Mesenteric fat pad (tissue), 1 donor: ENCODE results near the gene RPE. TPM values are rescaled to one million over a fixed set of nuclear protein-coding genes. Genes with fewer than 3 reads are reported as not detected.

Experiments
- DNase-seq: peaks from one replicate; pipeline ENCODE4 v3.0.0-alpha.2; 2020; ENCODE audit warnings: low spot score
- long read RNA-seq: library from polyadenylated mRNA; unstranded; transcript quantifications from one replicate; pipeline ENCODE4 v2.0.0, GENCODE V29; 2020
- total RNA-seq: library from RNA; stranded (reverse); fragmentation: NEBNext Ultra II Directional; extraction: Animal tissue kit (Norgen Biotek cat#: 25700); gene quantifications from one replicate; pipeline ENCODE4 v1.2.1, GENCODE V29; 2021
- donor health status: DM: yes; HTN: yes; CAD: no.

RPE gene
- total RNA-seq, result 43.8 TPM
- long read RNA-seq, transcript RPE-202 (6 exons, 2,569 nt), result major isoform, 48 of 67 reads
- long read RNA-seq, partial matches to known transcripts, result 0 of 67 reads
- long read RNA-seq, other reads (novel, unspliced or antisense), result 9 of 67 reads

DNA sequence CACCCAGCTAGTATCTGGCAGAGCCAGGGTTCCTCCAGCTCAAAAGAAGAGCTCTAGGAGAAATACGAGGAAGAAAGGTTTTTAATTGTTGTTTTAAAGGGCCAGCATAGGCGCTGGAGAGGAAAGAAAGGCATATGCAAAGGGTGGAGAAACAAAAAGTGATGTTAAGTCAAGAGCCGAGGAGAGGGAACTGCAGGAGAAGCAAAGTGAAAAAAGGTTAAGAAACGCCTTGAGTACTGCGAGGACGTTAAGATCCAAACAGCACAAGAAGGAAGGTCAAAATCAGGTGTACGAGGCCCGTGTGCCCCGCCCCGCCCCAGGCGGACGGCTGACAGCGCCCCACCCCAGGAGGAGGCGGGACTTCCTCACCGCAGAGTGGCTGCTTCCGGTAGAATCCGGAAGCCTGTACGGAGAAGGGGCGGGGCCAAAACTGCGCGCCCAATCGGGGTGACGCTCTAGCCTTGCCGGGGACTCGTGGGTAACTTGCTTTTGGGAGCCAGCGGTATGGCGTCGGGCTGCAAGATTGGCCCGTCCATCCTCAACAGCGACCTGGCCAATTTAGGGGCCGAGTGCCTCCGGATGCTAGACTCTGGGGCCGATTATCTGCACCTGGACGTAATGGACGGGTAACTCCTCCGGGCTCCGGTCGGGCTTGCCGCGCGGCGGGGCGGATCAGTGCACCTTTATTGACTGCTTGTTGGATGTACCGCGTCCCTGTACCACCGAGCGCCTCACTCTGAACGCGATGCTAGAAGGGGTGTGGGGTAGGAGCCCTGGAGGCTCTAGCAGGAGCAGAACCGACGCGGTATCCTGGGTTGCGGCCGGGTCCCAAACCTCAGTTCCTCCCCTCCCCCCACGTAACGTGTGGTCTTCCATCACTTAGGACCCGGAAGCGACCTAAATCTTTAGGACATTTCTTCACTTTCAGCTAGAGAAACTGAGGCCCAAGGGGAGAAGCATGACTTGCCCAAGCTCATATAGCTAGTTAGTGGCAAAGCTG is at the start of gene RPE:
Gene RPE (plus strand): TSS at position 481 of the 1,000 bp plus-strand sequence. CDS start 24 bp downstream, at position 505.
- peak; percentile 98 for DNase-seq

DNA sequence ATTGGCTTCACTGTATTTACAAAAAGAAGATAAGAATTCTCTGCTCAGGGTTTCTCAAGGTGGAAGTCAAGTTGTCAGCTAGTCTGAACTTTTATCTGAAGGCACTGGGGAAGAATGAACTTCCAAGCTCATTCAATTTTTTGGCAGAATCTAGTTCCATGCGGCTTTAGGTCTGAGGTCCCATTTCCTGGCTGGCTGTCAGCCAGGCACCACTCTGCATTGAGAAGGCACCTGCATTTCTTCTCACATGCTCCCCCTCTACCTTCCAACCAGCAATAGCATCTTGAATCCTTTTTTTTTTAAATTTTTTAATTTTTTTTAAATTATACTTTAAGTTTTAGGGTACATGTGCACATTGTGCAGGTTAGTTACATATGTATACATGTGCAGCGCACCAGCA is 46.2 kb upstream of the RPE start:
- no peak for DNase-seq

DNA sequence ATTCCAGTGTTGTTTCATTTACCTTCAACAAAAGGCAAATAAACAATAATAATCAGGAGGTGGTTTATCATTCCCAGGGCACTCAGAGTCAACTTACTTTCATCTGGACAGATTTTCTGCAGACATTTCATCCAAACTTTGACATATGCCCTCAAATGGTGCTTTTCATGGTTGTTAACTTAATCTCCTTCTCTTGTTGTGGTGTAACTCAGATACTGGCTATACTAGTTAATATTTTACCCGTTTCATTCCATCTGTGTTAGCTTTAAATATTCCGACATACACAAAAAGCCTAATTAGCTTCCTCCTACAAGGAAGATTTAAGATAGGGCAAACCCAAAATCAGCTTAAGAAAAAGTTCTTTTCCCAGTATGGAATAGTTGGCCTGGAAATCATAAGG is 44.4 kb upstream of the RPE start:
- no peak for DNase-seq

DNA sequence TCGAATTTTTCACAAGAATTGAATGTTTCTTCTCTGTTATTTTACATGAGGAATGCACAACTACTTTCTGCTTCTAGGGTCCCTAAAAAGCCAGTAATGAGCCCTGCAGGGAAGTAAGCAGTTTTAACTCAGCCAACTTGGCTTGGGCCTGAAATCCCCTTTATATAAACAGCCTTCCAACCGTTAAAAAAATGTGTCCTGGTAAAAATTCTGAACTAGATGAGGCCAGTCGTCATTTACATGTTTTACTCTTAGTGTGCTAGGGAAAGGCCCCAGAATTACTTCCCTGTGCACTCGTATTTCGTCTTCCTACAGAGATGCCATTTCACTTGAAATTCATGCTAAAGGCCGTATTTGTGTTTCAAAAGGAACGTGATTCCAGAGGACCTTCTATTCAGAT is 42.4 kb upstream of the RPE start:
- DNase-seq, result no peak

DNA sequence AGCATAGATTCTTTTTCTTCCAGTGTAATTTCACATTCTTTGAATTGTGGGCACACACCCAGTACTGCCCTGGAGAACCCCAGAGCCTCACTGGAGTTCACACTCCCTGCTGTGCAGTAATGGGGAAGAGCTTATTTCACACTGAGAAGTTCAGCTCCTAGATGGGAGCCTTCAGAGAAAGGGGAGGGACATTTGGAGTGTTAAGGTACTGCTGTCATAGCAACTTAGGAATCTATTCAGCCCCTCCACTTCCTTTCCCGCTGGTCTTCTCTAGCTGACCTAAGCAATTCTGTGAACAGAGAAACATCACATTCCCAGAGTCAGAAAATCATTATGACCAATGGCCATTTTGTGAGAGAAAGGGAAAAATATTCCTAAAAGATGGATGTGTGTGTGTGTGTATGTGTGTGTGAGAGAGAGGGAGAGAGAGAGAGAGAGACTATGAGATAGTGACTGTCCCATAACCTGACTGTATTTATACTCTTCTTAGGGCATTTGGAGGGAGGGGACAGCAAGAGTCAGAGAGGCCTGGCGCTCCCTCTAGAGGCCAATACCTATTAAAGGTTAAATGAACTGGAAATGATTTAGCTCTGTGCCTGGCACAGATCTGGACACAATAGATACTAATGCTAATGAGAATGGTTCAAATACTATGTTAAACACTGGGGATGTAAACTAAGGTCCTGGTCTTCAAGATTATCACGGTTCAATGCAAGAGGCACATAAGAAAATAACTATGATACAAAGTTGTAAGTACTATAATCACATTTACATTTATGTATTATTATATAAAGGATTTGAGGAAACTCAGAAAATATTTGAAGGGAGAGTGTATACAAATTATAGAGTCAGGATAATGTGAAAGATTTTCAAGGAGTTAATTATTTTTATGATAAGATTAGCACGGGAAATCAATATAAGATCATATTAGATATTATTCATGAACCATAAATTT is 41.5 kb upstream of the RPE start:
- no peak for DNase-seq

DNA sequence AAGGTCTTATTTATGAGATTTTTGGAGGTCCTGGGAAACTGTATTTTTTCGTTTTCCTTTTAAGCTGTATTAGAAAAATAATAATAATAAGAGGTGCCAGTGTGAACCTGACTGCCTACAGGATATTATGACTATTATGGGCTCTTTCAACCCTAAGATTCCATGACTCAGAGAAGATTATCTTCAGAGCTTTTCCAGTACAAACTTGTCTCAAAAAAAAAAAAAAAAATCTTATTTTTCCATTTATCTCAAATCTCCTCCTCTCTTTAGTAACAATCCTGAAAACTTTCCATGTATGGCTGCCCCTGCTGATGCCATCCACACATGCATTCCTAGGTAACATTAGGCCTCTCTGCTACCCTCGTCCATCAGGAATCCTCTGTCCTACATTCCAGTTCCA is 36.7 kb upstream of the RPE start:
- no peak for DNase-seq

DNA sequence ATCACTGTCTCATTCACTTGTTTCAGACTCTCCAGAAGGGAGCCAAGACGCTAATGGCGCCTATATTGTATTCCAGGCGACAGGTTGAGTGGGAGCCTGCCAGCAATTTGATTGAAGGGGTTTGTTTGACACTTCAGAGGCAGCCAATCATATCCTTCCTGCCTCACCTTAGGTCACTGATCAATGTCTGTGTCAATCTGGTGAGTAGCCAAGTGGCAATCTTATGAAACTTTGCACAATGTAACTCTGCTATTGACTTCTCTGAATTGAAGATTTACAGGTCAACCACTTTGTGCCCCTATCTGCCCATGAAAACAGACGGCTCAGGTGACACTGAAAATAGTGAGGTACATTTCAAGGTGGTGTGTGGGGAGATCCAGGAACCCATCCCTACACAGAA is 32.7 kb upstream of the RPE start:
- DNase-seq, result no peak

DNA sequence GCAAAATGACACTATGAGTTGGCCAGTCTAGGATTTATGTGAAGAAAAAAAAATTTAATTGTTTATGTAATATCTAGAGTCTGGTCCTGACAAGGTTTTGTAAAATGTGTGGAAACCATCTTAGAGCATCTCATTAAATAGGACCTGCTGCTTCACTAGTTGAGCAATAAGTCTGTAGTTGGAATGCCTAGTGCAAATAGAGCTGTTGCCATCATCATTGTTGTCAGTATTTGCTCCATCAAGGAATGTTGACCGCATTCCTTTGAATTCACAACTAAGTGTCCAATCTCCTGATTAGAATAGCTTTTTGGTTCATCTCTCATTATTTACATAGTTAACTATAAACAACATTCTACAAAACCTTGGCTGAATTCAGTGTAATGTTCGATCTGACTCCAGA is 32.2 kb upstream of the RPE start:
- no peak for DNase-seq

DNA sequence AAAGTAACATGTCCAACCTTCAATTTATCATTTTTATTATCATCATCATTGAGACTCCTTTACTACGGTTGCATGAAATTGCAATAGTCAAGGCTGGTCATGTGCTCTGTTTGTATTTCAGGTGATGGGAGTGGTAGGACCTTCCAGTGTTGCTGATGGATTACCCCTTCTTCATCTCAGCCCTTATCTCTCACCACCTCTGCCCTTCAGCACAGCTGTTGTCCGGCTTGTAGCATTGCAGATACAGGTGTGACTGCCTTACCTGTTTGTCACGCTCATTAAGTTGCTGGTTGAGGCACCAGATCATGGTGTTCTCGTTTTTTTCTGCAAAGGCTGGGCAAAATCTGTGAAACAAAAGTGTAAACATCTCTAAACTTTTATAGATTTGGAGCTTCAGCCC is 31.7 kb upstream of the RPE start:
- DNase-seq, result no peak

DNA sequence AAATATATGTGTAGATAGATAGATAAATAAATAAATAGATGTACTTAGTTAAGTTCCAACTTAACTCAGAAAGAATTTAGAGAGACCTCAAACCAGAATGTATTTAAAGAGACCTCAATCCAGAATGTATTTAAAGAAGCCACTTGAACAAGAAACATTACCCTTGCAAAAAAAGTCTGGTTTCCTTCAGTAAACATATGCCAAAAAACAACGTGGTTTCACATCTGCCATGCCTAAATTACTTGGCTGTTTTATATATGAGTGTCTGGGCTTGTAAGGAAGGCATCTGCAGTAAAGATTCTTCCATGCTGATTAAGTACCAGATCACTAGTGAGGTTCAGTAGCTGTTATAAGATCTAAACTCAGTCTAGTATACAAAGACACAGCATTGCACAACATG is 29.1 kb upstream of the RPE start:
- DNase-seq, result no peak

DNA sequence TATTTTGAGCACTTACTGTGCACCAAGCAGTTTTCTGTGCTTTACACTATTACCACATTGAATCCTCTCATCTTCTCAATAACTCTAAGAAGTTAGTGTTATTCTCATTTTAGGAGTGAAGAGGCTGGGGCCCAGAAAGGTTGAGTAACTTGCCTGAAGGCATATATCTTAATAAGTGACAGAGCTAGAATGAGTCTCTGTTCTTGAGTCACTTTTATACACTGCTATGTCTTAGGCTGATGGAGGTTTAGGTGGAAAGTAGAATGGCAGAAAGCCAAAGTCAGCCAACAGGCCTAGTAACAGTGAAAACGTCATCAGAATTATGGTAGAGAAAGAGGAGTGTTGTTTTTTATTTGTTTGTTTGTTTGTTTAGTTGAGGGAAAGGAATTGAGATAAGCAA is 27.9 kb upstream of the RPE start:
- no peak for DNase-seq

DNA sequence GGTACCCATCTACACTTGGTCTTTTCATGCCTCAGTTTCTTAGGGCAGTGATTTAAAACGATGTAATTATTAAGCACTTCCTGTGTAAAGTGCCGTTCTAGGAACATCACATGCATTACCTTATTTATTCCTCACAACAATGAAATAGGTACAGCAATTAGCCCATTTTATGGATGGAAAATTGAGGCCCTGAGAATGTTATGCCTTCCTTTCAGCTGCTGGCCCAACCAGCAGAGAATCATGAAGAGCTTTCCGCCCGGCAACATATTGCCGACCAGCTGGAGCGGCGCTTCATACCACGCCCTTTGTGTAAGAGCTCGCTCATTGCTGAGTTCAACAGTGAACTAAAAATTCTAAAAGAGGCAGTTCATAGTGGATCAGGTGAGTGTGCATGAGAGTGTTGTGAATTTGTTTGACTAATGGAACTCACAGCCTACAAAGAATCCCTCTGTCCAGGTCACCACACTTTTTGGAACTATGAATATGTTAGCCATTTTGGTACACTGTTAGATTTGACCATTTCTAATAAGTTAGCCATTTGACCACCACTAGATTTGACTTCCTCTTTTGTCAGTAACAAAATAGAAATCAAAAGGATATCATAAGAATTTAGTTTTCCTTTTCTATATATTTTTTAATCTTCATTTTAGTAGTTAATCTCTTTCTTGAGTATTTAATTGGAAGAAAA is 25.6 kb upstream of the RPE start:
- DNase-seq, result no peak

DNA sequence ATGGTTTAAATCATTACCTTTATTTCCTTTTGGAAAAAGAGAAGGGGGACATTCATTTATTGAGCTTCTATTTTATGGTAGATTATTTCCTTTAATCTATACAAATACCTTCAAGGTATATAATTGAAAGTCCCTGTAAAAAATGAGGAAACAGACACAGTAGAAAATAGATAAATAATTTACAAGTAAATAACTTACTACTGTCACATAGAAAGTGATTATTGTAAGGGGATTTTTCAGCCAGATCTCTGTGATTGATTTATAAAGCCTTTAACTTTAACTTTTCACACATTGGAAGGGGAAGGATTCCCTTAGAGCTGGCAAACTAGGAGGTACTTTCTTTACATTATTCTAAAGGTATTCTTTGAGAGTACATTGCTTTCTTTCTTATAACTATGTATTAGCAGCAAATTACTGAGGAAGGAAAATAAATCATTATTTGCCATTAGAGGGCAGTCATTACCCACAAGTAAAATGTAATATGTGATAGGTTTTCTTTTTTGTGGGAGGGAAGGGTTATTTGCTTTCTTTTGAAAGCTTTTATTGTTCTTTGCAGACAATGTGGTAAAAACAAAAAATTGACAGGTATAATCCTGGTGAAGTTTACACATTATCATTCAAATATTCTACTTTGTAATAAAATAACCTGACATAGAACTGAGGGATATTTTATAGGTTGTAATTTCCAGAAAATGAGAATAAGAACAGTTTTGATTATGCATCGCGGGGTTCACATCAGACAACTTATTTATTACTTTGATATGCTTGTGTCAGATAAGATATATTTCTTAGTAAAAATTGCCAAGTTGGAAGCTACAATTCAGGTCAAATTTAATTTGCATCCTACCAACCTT is 24.8 kb upstream of the RPE start:
- no peak for DNase-seq

DNA sequence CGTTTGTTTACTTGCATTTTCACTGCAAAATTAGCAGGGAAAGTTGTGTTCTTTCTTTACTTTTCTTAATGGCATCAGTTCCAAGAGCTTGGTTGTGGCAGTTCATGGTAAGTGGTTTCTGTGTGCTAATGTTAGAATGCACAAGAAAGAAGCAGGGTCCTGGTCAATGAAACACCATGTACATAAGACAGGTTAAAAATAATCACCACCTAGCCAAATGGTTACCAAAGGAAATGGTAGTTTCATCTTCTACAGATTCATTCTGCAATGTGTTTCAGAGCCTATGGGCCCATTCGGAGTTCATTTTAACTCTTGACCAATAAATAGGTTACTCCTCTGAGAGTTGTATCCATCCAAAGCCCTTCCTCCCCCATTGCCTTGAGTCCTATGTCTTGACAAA is 18.1 kb upstream of the RPE start:
- DNase-seq, result no peak

DNA sequence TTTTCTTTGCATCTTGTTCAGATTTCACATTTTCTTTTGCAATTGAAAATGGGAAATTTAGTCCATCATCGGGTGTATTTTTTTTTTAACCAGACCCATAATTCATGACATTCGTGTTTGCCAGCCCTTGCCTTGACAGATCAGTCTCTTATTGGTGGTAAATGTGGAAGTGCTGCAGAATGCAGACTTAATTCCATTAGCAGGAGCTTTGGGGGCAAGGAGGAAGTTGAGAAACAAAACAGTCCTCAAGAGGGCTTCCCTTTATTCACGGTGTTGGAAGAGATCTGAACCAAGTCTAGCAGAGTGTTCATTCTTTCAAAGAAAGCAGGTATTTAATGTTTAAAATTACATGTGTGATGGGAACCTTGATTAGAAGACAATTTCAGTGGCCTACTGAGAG is 16.6 kb upstream of the RPE start:
- DNase-seq, result no peak

DNA sequence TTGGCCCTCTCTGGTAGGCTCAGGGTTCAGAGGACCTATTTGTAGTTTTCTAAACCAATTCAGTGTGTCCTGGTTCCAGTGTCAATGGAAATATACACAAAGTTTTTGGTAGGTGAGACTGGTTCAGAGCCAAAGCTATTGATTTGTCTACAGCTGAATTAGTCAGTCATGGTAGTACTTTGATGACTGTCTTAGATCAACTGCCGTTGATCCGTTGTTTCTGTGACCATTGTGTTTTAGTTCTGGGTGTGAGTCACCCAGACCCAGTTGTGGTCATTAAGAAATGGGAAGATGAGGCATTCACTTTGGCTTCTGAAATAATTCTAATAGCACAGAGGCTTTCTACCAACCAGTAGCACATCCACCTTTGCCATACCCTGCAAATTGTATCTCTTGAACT is 16.0 kb upstream of the RPE start:
- DNase-seq, result no peak

DNA sequence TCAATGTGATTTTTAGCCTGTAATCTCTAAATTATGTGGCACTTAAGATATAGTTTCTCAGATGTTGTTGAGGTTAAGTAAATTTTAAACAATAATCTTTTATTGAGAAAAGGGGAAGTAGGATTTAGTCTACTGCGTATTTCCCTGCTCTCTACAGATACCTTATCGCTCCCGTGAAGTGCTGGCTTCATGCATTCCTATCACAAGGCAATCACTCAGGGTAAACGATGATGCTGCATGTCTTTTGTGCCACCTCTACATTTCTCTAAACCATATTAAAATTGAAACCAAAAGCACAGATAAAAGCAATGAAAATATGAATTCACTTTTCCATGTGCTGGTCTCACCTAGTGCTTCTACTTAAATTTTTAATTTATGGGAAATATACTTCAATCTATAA is 14.4 kb upstream of the RPE start:
- no peak for DNase-seq

DNA sequence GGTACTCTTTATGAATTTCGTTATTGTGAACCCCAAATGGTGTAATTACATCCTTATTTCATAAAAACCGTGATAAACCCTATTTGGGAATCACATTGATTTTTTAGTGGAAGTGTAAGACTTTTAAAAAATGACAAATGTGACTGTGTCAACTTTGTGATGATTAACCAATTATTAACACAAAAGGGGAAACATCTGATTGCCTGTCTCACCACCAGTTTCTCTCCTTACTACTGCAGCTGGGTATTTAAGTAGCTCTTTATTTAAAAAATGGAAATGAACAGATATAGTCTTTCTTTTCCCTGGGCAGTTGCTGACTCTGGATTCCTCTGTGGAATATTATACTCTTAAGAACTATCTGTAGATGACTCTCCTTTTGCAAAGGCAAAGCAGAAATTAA is 11.6 kb upstream of the RPE start:
- DNase-seq, result no peak

DNA sequence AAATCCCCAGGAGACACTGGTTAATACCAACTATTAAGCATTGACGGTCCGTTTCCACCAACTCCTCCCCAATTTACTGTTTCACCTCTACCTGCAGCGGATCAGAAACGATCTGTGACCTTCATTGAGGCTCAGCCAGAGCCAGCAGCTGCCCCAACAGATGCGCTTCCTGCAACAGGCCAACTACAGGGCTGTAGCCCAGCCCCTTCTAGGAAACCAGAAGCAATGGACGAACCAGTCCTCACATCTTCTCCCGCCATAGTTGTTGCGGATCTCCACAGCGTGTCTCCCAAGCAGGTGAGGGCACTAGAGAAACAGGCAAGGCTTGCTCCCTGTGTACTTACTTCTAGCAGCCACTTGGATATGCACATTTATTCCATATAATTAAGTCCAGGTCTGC is 8.5 kb upstream of the RPE start:
- no peak for DNase-seq

DNA sequence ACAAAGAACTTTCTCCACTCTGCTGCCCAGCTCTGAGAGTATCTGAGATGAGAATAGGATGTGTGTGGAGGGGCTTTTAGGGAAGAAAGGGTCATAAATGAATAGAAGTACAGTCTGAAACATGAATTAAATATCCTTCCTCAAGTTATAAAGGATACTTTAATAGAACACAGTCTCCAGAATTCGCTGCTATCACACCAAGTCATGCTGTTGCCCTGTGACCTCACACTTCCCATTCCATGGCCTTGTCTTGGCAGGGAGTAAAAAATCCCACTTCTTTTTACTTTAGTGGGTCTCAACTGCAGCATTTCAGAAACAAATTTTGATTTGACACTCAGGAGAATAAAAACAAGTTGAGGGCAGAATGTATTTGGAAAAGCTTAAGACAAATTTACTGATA is 3.8 kb upstream of the RPE start:
- no peak for DNase-seq
